Endothelial cell of umbilical vein (primary cell): ENCODE measurements around the gene GNAZ. TPM values are rescaled to one million over a fixed set of nuclear protein-coding genes. Genes with fewer than 3 reads are reported as not detected.

Source experiments
- BruUV-seq: library from RNA; stranded (reverse); fragments of 400-500 nt; replicated peaks from 2 replicates; lab custom pipeline; 2021; lab: Mats Ljungman, UMichigan
- CTCF ChIA-PET: fragments of 300-600, 350-600 bp; sonication (Branson Sonifier 250); formaldehyde crosslinking; loops from one replicate; lab custom pipeline; 2021; ENCODE audit warnings: antibody characterized with exemption, inconsistent platforms; lab: Charles Lee
- POLR2A ChIA-PET: fragments of 300-600, 350-600 bp; sonication (Branson Sonifier 250); formaldehyde crosslinking; loops from one replicate; lab custom pipeline; 2021; ENCODE audit warnings: antibody characterized with exemption, inconsistent platforms; lab: Charles Lee
- DNase-seq: peaks from one replicate; pipeline ENCODE4 v3.0.0-alpha.2; 2011; ENCODE audit warnings: low read depth, low spot score
- FAIRE-seq: peaks from 2 replicates; lab custom pipeline; 2011; peaks lifted over from hg19 to GRCh38; lab: Jason Lieb, UNC
- H2AFZ ChIP-seq: 2 replicates; pipeline ENCODE4 v1.6.0; 2012; ENCODE audit warnings: low read depth, low read length, control low read depth, inconsistent platforms
- H3K27ac ChIP-seq: 2 replicates; pipeline ENCODE4 v1.5.1; 2011; ENCODE audit warnings: low read depth, mild to moderate bottlenecking, control low read depth, low read length, moderate library complexity; ENCODE audit not compliant: insufficient read depth
- H3K27me3 ChIP-seq, 2 experiments: 2 replicates each; pipeline versions ENCODE4 v1.6.0 to v1.6.1; 2011; ENCODE audit warnings: low read length in 2 of 2, mixed read lengths in 1 of 2; ENCODE audit not compliant: control insufficient read depth in 2 of 2, insufficient read depth in 2 of 2
- H3K36me3 ChIP-seq, 2 experiments: 2 replicates in 1 of 2; 3 replicates in 1 of 2; pipeline ENCODE4 v1.5.1; 2011; ENCODE audit warnings: low read length in 2 of 2, mild to moderate bottlenecking in 1 of 2, moderate library complexity in 1 of 2; ENCODE audit not compliant: control insufficient read depth in 2 of 2, insufficient read depth in 2 of 2; ENCODE audit errors: extremely low read depth in 1 of 2
- H3K4me1 ChIP-seq: 3 replicates; pipeline ENCODE4 v1.5.1; 2011; ENCODE audit warnings: mild to moderate bottlenecking, low read length; ENCODE audit not compliant: control insufficient read depth, insufficient read depth; ENCODE audit errors: extremely low read depth
- H3K4me2 ChIP-seq: 2 replicates; pipeline ENCODE4 v1.6.1; 2011; ENCODE audit warnings: low read length, control low read depth, mixed read lengths; ENCODE audit not compliant: insufficient read depth
- H3K4me3 ChIP-seq, 3 experiments: fragments of 200-600 bp in 1 of 3; sonication (generic), shearing (Covaris generic) in 1 of 3; replicated peaks in 1 of 3; 2 replicates each; pipeline ENCODE4 v1.5.1; 2011 to 2016; ENCODE audit warnings: control low read depth in 3 of 3, low read length in 3 of 3, mild to moderate bottlenecking in 2 of 3, inconsistent platforms in 1 of 3, low read depth in 1 of 3, moderate library complexity in 1 of 3; ENCODE audit not compliant: insufficient read depth in 1 of 3
- H3K79me2 ChIP-seq: 2 replicates; pipeline ENCODE4 v1.6.0; 2012; ENCODE audit warnings: low read length, inconsistent platforms; ENCODE audit not compliant: control insufficient read depth, insufficient read depth
- H3K9ac ChIP-seq: replicated peaks from 2 replicates; pipeline ENCODE3; 2011; ENCODE audit warnings: low read length, control low read depth; ENCODE audit not compliant: insufficient read depth; ENCODE audit errors: extremely low read depth
- H3K9me1 ChIP-seq: replicated peaks from 3 replicates; pipeline ENCODE4 v1.6.0; 2011; ENCODE audit warnings: mild to moderate bottlenecking, low read length; ENCODE audit not compliant: control insufficient read depth, insufficient read depth; ENCODE audit errors: extremely low read depth
- H3K9me3 ChIP-seq: replicated peaks from 2 replicates; pipeline ENCODE4 v1.5.1; 2012; ENCODE audit warnings: low read length, inconsistent platforms; ENCODE audit not compliant: control insufficient read depth, insufficient read depth
- H4K20me1 ChIP-seq: replicated peaks from 2 replicates; pipeline ENCODE3; 2011; ENCODE audit warnings: mild to moderate bottlenecking, low read length; ENCODE audit not compliant: control insufficient read depth, insufficient read depth; ENCODE audit errors: extremely low read depth
- EZH2 ChIP-seq: IDR thresholded peaks from 2 replicates; pipeline ENCODE4 v1.6.1; 2012; ENCODE audit warnings: borderline replicate concordance, low read depth, mild to moderate bottlenecking, moderate library complexity, low read length, inconsistent platforms; ENCODE audit not compliant: severe bottlenecking
- FOS ChIP-seq: IDR thresholded peaks from 2 replicates; pipeline ENCODE4 v1.6.1; 2011; ENCODE audit warnings: mild to moderate bottlenecking, low read length, moderate library complexity, borderline replicate concordance; ENCODE audit not compliant: insufficient read depth
- GATA2 ChIP-seq: IDR thresholded peaks from 2 replicates; pipeline ENCODE4 v1.7.0; 2011; ENCODE audit warnings: low read depth, mild to moderate bottlenecking, moderate library complexity, mixed read lengths, low read length; ENCODE audit not compliant: insufficient read length, insufficient read depth
- JUN ChIP-seq: IDR thresholded peaks from 2 replicates; pipeline ENCODE4 v1.6.1; 2011; ENCODE audit warnings: borderline replicate concordance, low read depth; ENCODE audit not compliant: insufficient read length, insufficient read depth
- MYC ChIP-seq: IDR thresholded peaks from one replicate; pipeline ENCODE4 v1.6.1; 2011; ENCODE audit warnings: mild to moderate bottlenecking, low read depth, low read length
- POLR2A ChIP-seq: IDR thresholded peaks from 2 replicates; pipeline ENCODE4 v1.6.1; 2012; ENCODE audit warnings: low read depth, mild to moderate bottlenecking, control low read depth, low read length
- POLR2AphosphoS5 ChIP-seq: IDR thresholded peaks from 2 replicates; pipeline ENCODE4 v1.6.1; 2012; ENCODE audit warnings: low read depth, mild to moderate bottlenecking, control low read depth, low read length, moderate library complexity; ENCODE audit not compliant: insufficient read depth
- dilution Hi-C: fragments of 300-500 bp; cut with MboI; formaldehyde crosslinking; loops from one replicate; pipeline ENCODE4 v1.15.0; 2019; ENCODE audit warnings: low sequenced_read_pairs; ENCODE audit not compliant: extremely low pct_ligation_motif_present
- intact Hi-C: fragments of 100-400 bp; cut with micrococcal nuclease; formaldehyde crosslinking; loops from one replicate; pipeline ENCODE4 v1.10.0; 2022
- polyA plus RNA-seq, 4 experiments: library from polyadenylated mRNA; depleted of rRNA in 3 of 4; stranded (reverse) in 3 of 4; unstranded in 1 of 4; fragments of >200 nt; gene quantifications; 2 replicates each; pipeline versions ENCODE4 v1.2.1 to v1.2.3, GENCODE V29; 2011 to 2012; ENCODE audit warnings: missing spikeins in 1 of 4
- total RNA-seq: library from RNA; stranded (reverse); gene quantifications from 2 replicates; pipeline ENCODE4 v1.2.3, GENCODE V29; 2021
- TF ChIP-seq, protein P1 (sequence below), 2 donors: IDR thresholded peaks; 1 replicate in 1 of 2; 2 replicates in 1 of 2; pipeline ENCODE4 v1.5.1; 2011; ENCODE audit warnings: low read length in 2 of 2, mild to moderate bottlenecking in 2 of 2, moderate library complexity in 2 of 2, control low read depth in 1 of 2, inconsistent platforms in 1 of 2, low read depth in 1 of 2; ENCODE audit not compliant: insufficient read depth in 1 of 2; ENCODE audit errors: extremely low read depth in 1 of 2
- TF ChIP-seq, protein P2 (sequence below): IDR thresholded peaks from 2 replicates; pipeline ENCODE4 v1.6.1; 2011; ENCODE audit not compliant: insufficient read depth, insufficient read length

Gene GNAZ
- total and polyA plus RNA-seq, 2 donors (not counting 3 experiments of a cell fraction or from before 2014, with no cell fraction given), result 0.44 to 0.86 TPM

DNA sequence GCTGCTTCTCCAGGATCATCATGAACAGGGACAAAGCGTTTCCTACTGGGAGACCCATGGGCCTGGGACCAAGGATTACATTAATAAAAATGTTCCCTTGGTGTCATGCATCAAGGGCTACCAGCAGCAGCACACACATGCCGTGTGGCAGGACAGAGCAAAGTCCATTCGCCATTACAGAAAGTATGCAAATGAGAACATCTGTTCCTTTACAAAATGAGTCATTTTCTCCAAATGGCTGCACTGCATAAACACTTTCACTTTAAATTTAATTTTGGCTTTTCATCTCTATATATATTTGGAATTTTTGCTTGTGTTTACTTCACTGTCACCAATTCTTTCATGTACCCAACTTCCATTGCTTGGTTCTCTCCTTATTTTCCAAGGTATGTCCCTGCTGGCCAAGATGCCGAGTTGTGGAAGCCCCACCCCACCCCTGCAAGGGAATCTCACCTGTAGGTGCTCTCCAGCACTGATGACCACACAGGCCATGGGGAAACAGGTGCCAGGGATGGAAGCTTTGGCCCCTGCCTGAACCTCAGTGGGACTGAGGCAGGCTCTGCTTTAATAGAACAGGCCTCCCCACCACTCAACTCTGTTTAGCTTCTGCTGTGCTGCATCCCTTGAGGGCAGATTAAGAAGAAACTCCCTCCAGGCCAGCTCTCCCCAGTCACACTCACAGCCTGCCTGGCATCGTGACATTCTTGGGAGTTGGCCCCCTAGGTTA, 15.6 kb upstream of the GNAZ start:
- POLR2A ChIA-PET, result no interaction called here
- no peak overlapping the region for H2AFZ ChIP-seq
- no peak for DNase-seq
- H3K9ac ChIP-seq, result no peak overlapping the region
- no peak overlapping the region for H3K4me3 ChIP-seq
- intact Hi-C loops (no loop called here), dilution Hi-C loops (no loop called here)
- H3K27ac ChIP-seq, result no peak overlapping the region
- no peaks in the 10 kb centered on the region for H3K79me2 ChIP-seq
- H3K4me1 ChIP-seq, result no peaks in the 10 kb centered on the region
- H3K9me1 ChIP-seq, result no peaks in the 10 kb centered on the region
- H3K9me3 ChIP-seq, result no peaks in the 10 kb centered on the region
- TF ChIP-seq FOS, result no peak
- no peak for TF ChIP-seq GATA2
- no peak for TF ChIP-seq POLR2A
- no peak for TF ChIP-seq MYC
- TF ChIP-seq POLR2AphosphoS5, result no peak
- TF ChIP-seq, protein P1, sequence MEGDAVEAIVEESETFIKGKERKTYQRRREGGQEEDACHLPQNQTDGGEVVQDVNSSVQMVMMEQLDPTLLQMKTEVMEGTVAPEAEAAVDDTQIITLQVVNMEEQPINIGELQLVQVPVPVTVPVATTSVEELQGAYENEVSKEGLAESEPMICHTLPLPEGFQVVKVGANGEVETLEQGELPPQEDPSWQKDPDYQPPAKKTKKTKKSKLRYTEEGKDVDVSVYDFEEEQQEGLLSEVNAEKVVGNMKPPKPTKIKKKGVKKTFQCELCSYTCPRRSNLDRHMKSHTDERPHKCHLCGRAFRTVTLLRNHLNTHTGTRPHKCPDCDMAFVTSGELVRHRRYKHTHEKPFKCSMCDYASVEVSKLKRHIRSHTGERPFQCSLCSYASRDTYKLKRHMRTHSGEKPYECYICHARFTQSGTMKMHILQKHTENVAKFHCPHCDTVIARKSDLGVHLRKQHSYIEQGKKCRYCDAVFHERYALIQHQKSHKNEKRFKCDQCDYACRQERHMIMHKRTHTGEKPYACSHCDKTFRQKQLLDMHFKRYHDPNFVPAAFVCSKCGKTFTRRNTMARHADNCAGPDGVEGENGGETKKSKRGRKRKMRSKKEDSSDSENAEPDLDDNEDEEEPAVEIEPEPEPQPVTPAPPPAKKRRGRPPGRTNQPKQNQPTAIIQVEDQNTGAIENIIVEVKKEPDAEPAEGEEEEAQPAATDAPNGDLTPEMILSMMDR (IDR thresholded peaks at IDR 0.05; ENCODE audit: extremely low read depth in 1 of 2, insufficient read depth in 1 of 2, low read depth in 1 of 2, low read length in 2 of 2), result no peak
- no peak for TF ChIP-seq JUN
- TF ChIP-seq EZH2, result no peak
- TF ChIP-seq, protein P2, sequence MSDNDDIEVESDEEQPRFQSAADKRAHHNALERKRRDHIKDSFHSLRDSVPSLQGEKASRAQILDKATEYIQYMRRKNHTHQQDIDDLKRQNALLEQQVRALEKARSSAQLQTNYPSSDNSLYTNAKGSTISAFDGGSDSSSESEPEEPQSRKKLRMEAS, result no peak
- no peaks in the 10 kb centered on the region for H4K20me1 ChIP-seq
- no peaks in the 10 kb centered on the region for H3K36me3 ChIP-seq
- CTCF ChIA-PET, result no interaction called here
- no peak overlapping the region for H3K4me2 ChIP-seq
- no peak for FAIRE-seq
- no TSS peak for BruUV-seq
- peaks cover 3 to 5% of the 10 kb centered on the region in 2 experiments for H3K27me3 ChIP-seq
